ENCODE results near the gene SRRM4. TPM values are rescaled to one million over a fixed set of nuclear protein-coding genes. Genes with fewer than 3 reads are reported as not detected.

SRRM4 gene
- total and polyA plus RNA-seq, 10 of the 15 experiments (the other 5 are each of a cell fraction or from before 2014, with no cell fraction given): under 0.01 to 0.01 TPM; not detected in 8

DNA sequence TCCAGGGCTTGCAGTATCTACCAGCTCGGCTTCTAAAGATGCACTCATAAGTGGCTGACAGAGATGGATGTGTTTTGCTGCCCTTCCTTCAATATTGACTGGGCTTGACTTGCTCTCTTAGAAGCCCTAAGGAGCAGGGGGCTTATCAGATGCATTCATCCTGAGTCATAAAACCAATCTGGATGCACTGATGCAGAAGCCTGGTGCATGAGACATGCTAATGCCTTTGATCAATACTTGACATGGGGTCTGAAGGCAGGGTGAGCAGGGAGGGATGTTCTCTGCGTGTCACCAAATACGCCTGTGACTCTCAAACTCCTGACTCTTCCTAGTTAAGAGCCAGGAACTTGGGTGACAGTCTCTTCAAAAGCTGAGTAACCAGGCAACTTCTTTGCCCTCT is 119.6 kb downstream of the SRRM4 start:
- DNase-seq (ENCODE audit: low read depth, low spot score): no peak
- FAIRE-seq: no peak
- Histone ChIP-seq H2AFZ (ENCODE audit: control insufficient read depth, low read depth, low read length) (no peak overlapping the region), H3K9ac (ENCODE audit: control insufficient read depth, insufficient read depth, low read length) (no peak overlapping the region), H3K27ac (ENCODE audit: control insufficient read depth, insufficient read depth) (no peak overlapping the region), H3K9me3 (replicated peaks; ENCODE audit: control insufficient read depth, insufficient read depth, low read length) (no peaks in the 10 kb centered on the region), H4K20me1 (ENCODE audit: control insufficient read depth, insufficient read depth) (no peaks in the 10 kb centered on the region), H3K79me2 (ENCODE audit: control insufficient read depth, insufficient read depth, low read length) (no peaks in the 10 kb centered on the region), H3K27me3 (replicated peaks in 1 of 2; ENCODE audit: control insufficient read depth in 2 of 2, insufficient read depth in 2 of 2, low read length in 1 of 2) (no peaks in the 10 kb centered on the region), H3K36me3 (ENCODE audit: control insufficient read depth in 2 of 2, insufficient read depth in 2 of 2, low read length in 1 of 2) (no peaks in the 10 kb centered on the region), H3K4me1 (ENCODE audit: control insufficient read depth, insufficient read depth, low read length) (no peaks in the 10 kb centered on the region), H3K4me2 (ENCODE audit: control insufficient read depth, insufficient read depth) (no peak overlapping the region), H3K4me3 (no peak overlapping the region)
- TF ChIP-seq ZNF622 (IDR thresholded peaks at IDR 0.05): no peak
- TF ChIP-seq SUZ12 (IDR thresholded peaks at IDR 0.05; ENCODE audit: unreplicated experiment): no peak
- no peak for TF ChIP-seq PAX5 (IDR thresholded peaks at IDR 0.05; ENCODE audit: borderline replicate concordance, low read depth, low read length)
- TF ChIP-seq TCF3 (IDR thresholded peaks at IDR 0.05; ENCODE audit: borderline replicate concordance, insufficient read depth, low read depth, low read length): no peak
- TF ChIP-seq, protein P1, sequence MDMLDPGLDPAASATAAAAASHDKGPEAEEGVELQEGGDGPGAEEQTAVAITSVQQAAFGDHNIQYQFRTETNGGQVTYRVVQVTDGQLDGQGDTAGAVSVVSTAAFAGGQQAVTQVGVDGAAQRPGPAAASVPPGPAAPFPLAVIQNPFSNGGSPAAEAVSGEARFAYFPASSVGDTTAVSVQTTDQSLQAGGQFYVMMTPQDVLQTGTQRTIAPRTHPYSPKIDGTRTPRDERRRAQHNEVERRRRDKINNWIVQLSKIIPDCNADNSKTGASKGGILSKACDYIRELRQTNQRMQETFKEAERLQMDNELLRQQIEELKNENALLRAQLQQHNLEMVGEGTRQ (IDR thresholded peaks at IDR 0.05; ENCODE audit: borderline replicate concordance, low read depth, low read length): no peak
- no peak for TF ChIP-seq RCOR1 (conservative IDR thresholded peaks at IDR 0.05; ENCODE audit: low read depth, low read length)
- TF ChIP-seq, protein P2, sequence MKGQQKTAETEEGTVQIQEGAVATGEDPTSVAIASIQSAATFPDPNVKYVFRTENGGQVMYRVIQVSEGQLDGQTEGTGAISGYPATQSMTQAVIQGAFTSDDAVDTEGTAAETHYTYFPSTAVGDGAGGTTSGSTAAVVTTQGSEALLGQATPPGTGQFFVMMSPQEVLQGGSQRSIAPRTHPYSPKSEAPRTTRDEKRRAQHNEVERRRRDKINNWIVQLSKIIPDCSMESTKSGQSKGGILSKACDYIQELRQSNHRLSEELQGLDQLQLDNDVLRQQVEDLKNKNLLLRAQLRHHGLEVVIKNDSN (IDR thresholded peaks at IDR 0.05; ENCODE audit: borderline replicate concordance, extremely low read length, insufficient read depth, low read depth, low read length): no peak
- no peak for TF ChIP-seq IRF4 (IDR thresholded peaks at IDR 0.05; ENCODE audit: low read depth, low read length)
- TF ChIP-seq CBX5 (IDR thresholded peaks at IDR 0.05; ENCODE audit: low read depth): no peak
- 0% methylated on average over 3 of the region's 3 CpGs for WGBS (ENCODE audit: insufficient coverage, insufficient replicate concordance, low lambda C conversion rate, missing lambda C conversion rate)
- ATAC-seq: no peak
- ChIA-PET SMC1A (ENCODE audit: uncharacterized antibody, unreplicated experiment) (no interaction called here), CTCF (no interaction called here), POLR2A (no interaction called here), RAD21 (ENCODE audit: unreplicated experiment) (no interaction called here)
- in situ Hi-C loops (cut with MboI): no loop called here
- intact Hi-C loops (cut with micrococcal nuclease; ENCODE audit: unreplicated experiment): no loop called here
- BruUV-seq (replicated peaks): no TSS peak
